Peyer's patch (tissue), 4 donors: ENCODE results near the gene AXIN1.

Source experiments
- CTCF ChIP-seq, 6 experiments: fragments of 450-650 bp in 4 of 6; fragments of 200-600 bp in 2 of 6; sonication (generic) in 1 of 6; IDR thresholded peaks; one replicate each; pipeline ENCODE4 v1.5.1; 2017 to 2019; ENCODE audit warnings: antibody characterized with exemption in 6 of 6, mild to moderate bottlenecking in 3 of 6, moderate library complexity in 1 of 6
- POLR2A ChIP-seq, 2 donors: fragments of 450-650 bp; IDR thresholded peaks; one replicate each; pipeline ENCODE4 v1.5.1; 2017; ENCODE audit warnings: antibody characterized with exemption in 2 of 2, mild to moderate bottlenecking in 2 of 2, moderate library complexity in 2 of 2

DNA sequence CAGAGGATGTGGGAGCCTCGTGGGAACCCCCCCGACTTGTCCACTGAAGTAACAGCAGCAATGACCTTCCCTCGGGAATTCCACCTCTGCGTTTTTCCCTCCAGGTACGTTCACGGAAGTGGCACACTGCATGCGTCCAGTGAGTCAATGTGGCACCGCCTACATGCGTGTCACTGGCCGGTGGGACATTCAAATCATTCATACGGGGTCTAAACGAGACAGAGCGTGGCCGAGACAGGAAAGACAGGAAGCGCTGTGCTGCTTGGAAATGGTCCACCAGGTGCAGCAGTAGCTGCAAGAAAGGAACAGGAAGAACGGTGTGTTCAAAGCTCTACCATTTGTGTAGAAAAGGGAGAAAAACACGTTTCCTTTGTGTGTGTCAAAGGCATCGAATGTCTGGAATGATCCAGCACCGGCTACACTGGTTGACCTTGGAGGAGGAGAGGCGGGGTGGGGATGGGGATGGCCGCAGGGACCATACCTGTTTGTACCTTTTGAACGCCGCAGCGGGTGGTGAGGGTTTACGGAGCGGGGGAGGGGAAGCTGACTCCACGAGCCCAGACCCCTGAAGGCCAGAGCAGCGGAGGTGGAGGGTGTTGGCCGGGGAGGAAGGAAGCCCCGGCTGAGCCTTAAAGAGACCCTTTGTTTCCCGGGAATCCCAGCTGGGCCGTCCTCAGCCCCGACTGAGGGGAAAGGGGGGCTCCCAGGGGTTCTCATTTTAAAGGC lies 31.0 kb upstream of the AXIN1 start:
- peak in 2 of 6 experiments; percentile 2 to 21 for TF ChIP-seq CTCF (IDR thresholded peaks at IDR 0.05)
- peak; percentile 40 to 63 for TF ChIP-seq POLR2A (IDR thresholded peaks at IDR 0.05)
